IPS-NIHi11 (cell line): ENCODE data around the gene KCNQ1.

Experiments
- DNase-seq: peaks from one replicate; pipeline ENCODE4 v3.0.0; 2012; ENCODE audit warnings: mixed read lengths, low spot score

Gene KCNQ1

DNA sequence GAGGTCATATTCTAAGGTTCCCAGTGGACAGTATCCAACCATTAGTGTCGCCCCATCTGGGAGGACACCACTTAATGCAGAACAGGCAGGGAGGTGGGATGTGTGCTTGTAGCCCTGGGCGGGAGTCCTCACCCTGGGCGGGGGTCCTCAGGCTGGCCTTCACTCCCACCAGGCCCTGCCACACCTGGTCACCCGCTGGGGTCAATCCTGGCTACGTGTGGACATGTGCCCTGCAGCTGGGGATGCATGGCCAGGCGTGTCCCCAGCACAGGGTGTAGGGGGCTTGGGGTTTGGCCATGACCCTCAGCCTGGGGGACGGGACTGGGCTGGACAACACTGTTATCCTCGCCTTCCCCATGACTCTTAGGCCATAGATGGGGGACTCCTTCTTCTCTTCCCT lies 19.3 kb upstream of the KCNQ1 start:
- DNase-seq, result no peak

- no peak for DNase-seq
These were observed 18.6 kb upstream of the KCNQ1 start for GRCh38 chr11:2426221-2426620.

GRCh38 chr11:2426826-2427521 lies 17.8 kb upstream of the KCNQ1 start:
- DNase-seq, result no peak

- DNase-seq, result no peak
These were observed 17.0 kb upstream of the KCNQ1 start for GRCh38 chr11:2427721-2428321.

- DNase-seq, result peak; percentile 81
These were observed 16.4 kb upstream of the KCNQ1 start for GRCh38 chr11:2428322-2428795.

- DNase-seq, result no peak
These were observed 13.4 kb upstream of the KCNQ1 start for GRCh38 chr11:2431395-2431794.

DNA sequence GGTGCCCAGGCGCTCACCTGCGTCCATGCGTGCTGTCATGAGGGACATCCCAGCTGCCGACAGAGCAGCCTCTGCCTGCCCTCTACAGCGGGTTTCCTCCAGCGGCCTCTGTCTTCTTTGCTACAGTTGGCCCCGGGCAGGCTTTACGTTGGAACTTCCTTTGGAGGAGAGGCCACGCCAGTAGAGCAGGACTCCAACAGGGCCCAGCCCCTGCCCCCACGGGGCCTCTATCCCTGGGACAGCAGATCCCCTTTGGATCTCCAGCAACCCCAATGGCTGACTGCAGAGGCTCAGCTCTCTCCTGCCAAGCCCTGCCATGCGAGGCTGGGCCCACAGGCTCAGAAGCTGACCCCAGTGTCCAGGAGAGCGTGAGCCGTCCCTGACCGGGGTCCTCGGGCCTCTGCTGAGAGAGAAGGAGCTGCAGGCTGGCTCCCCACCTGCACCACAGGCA lies 12.6 kb upstream of the KCNQ1 start:
- DNase-seq, result no peak

GRCh38 chr11:2432628-2433071 lies 12.2 kb upstream of the KCNQ1 start:
- DNase-seq, result no peak

DNA sequence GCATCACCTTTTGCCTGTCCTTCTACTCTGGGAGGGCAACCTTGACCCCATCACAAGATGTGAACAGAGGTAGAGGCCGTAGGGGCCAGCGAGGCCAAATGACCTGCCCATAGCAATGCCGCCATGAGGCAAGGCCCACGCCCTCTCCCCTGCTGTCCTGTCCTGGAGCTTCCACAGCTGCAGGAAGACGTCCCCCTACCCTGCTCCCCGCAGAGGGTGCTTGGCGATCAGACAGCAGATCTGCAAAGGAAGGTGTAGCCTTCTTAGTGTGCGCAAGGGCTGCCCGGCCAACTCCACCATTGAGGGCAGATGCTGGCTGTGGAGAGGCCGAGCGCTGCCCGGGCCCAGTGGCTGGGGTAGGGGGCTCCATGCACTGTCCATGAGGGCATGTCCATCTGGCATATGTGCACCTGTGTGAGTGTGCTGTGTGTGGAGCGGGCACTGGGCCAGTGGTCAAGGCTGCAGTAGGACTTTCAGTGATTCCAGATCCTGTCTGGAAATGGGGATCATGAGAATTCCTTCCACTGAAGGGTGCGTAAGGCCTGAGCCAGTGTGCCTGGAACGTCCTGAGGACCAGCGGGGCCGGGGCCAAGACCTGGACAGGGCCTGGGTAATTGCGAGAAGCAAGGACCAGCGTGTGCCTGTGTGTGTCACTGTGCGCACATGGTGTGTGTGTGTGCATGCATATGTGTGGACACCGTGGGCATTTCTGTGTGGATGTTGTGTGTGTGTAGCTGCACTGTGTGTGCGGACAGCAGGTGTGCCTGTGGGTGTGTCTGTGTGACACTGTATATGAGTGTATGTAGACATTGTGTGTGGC lies 11.5 kb upstream of the KCNQ1 start:
- DNase-seq, result no peak

GRCh38 chr11:2434008-2434407 lies 10.8 kb upstream of the KCNQ1 start:
- DNase-seq, result no peak

GRCh38 chr11:2434506-2435255 lies 10.1 kb upstream of the KCNQ1 start:
- peak; percentile 4 for DNase-seq

GRCh38 chr11:2435288-2436012 lies 9.4 kb upstream of the KCNQ1 start:
- DNase-seq, result no peak

DNA sequence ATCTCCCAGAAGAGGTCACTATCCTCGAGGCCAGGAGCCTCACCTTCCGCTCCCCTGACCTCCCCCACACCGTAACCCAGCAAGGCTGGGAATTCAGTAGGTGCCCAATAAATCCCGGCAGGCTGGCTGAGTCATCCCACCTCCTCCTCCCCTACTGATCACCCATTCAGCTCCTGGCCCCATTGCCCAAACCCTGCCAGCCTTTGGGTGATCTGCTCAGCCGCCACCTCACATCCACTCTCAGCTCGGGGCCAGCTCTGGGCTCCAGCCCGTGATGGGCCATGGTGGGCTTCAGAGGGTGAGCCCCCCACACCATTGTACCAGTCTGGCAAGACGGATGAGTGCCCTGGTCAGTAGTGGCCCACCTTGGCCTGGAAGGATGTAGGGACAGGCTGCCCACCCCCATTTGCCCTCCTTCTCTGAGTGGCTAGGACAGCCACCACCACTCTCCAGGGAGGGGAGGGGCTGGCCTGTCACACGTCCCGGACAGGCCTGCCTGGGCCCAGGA lies 8.7 kb upstream of the KCNQ1 start:
- no peak for DNase-seq

- no peak for DNase-seq
These were observed 8.2 kb upstream of the KCNQ1 start for GRCh38 chr11:2436521-2437031.

- DNase-seq, result no peak
These were observed 7.3 kb upstream of the KCNQ1 start for GRCh38 chr11:2437516-2437915.

DNA sequence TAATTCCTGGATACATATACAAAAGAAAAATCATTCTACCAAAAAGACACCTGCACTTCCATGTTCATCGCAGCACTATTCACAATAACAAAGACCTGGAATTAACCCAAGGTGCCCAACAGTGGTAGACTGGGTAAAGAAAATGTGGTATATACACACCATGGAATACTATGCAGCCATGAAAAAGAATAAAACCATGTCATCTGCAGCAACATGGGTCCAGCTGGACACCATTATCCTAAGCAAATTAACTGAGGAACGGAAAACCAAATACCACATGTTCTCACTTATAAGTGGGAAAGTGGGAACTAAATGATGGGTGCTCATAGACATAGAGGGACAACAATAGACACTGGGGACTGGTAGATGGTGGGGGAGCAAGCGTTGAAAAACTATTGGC lies 5.0 kb upstream of the KCNQ1 start:
- no peak for DNase-seq

- DNase-seq, result no peak
These were observed 4.2 kb upstream of the KCNQ1 start for GRCh38 chr11:2440646-2441045.

DNA sequence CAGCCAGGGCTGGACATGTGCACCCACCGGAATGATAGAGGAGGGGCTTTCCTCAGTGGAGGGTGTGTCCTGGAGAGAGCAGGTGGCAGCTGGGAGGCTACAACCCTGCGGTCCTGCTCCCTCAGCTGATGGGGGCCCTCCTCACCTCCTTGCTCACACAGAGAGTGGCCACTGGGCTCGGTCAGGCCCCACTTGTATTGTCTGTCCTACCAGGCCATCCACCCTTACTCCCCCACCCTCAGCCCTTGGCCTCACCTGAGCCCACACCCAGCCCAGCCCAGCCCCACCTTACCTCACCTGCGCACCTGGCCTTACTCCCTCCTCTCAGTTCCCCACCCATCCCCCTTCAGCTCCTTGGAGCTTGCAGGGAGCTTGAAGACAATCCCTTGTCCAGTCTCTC lies 3.6 kb upstream of the KCNQ1 start:
- DNase-seq, result no peak

GRCh38 chr11:2442589-2442988 lies 2.2 kb upstream of the KCNQ1 start:
- no peak for DNase-seq

DNA sequence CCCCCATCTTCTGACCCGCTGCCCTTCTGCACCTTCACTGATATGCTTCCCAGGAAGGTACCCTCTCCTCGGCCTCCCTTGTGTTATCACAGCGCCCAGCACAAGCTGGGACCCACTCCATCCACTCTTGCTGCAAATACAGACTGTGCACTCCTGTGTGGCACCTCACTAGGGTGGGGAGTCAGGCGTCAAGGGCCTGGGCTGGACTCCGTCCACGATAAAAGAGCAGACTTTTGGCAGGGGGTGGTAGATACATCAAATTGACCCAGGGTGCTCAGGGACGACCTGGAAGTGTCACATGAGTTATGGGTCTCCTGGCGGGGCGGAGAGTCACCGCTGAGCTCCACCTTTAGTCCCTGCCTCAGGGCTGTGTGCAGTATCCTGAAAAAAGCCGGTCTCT lies 1.4 kb upstream of the KCNQ1 start:
- DNase-seq, result peak; percentile 6
